Astrocyte of the cerebellum (primary cell): ENCODE measurements around the gene CCL14.

Source experiments
- DNase-seq: peaks from one replicate; pipeline ENCODE4 v3.0.0-alpha.2; 2011; ENCODE audit warnings: low read depth
- H3K4me3 ChIP-seq: 2 replicates; pipeline ENCODE4 v1.5.1; 2011; ENCODE audit warnings: mild to moderate bottlenecking, low read depth, low read length, moderate library complexity
- CTCF ChIP-seq: IDR thresholded peaks from 2 replicates; pipeline ENCODE4 v1.5.1; 2012; ENCODE audit warnings: low read length, low read depth, moderate library complexity, mild to moderate bottlenecking; ENCODE audit errors: missing control alignments
- in situ Hi-C: cut with HindIII; loops from 2 replicates; pipeline ENCODE4 v1.10.0; 2017; ENCODE audit warnings: low sequenced_read_pairs

The CCL14 gene

GRCh38 chr17:35986643-35987042 is at the start of gene CCL14:
Gene CCL14, minus strand, starts transcription at chr17:35986729. Its CDS starts 80 bp downstream, at chr17:35986649.
- in situ Hi-C loops = loop anchor here (25.0 kb wide), 2 partner anchors 126 to 501 kb away; partner anchors contain the start of genes CCL4 and ZNHIT3
- DNase-seq = no peak
- H3K4me3 ChIP-seq = no peak within 1 kb of the TSS
- no peak for TF ChIP-seq CTCF

DNA sequence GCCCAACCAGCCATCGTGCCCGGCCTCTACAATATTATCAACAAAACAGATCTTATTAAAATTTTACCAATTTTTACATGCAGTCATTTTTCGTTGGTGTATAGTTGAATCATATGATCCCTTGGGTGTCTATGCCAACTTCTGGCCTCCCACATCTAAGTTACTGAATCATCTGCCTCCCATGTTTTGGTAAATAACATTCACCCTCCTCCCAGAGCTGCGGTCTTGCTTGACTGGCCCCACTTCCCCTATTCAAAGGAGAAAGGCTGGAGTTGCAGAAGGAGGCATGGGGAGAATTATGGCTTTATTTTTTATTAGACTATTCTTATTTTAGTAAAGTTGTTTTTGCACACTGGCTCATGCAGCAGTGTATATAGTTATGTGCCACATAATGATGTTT is 49.7 kb upstream of the CCL14 start:
- in situ Hi-C loops = no loop called here

GRCh38 chr17:36034127-36034526 is 47.6 kb upstream of the CCL14 start:
- no peak overlapping the region for H3K4me3 ChIP-seq
- DNase-seq = no peak
- TF ChIP-seq CTCF = no peak
- in situ Hi-C loops = no loop called here

More for the DNA sequence above, 49.7 kb upstream of the CCL14 start:
- no peak for TF ChIP-seq CTCF
- no peak for DNase-seq
- no peak overlapping the region for H3K4me3 ChIP-seq

GRCh38 chr17:36030956-36031355 is 44.4 kb upstream of the CCL14 start:
- in situ Hi-C loops = no loop called here
- no peak for DNase-seq
- no peak for TF ChIP-seq CTCF
- no peak overlapping the region for H3K4me3 ChIP-seq

GRCh38 chr17:36027761-36028160 is 41.2 kb upstream of the CCL14 start:
- in situ Hi-C loops = no loop called here
- no peak overlapping the region for H3K4me3 ChIP-seq
- DNase-seq = no peak
- TF ChIP-seq CTCF = no peak

GRCh38 chr17:36024106-36024869 is 37.8 kb upstream of the CCL14 start:
- TF ChIP-seq CTCF = no peak
- no peak overlapping the region for H3K4me3 ChIP-seq
- no peak for DNase-seq
- in situ Hi-C loops = no loop called here
